VCaP (cell line): Measurements from ENCODE around the gene AURKB.

Experiments used
- H3K27ac ChIP-seq: fragments of 450-650 bp; 2 replicates; pipeline ENCODE4 v1.5.1; 2017
- CTCF ChIP-seq: fragments of 450-650 bp; conservative IDR thresholded peaks from 2 replicates; pipeline ENCODE4 v1.5.1; 2017; ENCODE audit warnings: mild to moderate bottlenecking, moderate library complexity

Gene AURKB

GRCh38 chr17:8189041-8189710, 21.2 kb downstream of the AURKB start:
- peak overlapping the region; percentile 72 for H3K27ac ChIP-seq

GRCh38 chr17:8188263-8188839, 22.0 kb downstream of the AURKB start:
- peak overlapping the region; percentile 72 for H3K27ac ChIP-seq
- no peak for TF ChIP-seq CTCF

More at GRCh38 chr17:8189041-8189710, 21.2 kb downstream of the AURKB start:
- no peak for TF ChIP-seq CTCF

- peak overlapping the region; percentile 72 for H3K27ac ChIP-seq
- TF ChIP-seq CTCF = no peak
Measured at GRCh38 chr17:8187517-8188262, 22.7 kb downstream of the AURKB start.

GRCh38 chr17:8186787-8187516, 23.4 kb downstream of the AURKB start:
- peak overlapping the region; percentile 72 for H3K27ac ChIP-seq

GRCh38 chr17:8186446-8186786, 24.0 kb downstream of the AURKB start:
- peak overlapping the region; percentile 72 for H3K27ac ChIP-seq
- peak; percentile 22; the same call in 1 of the 2 replicates for TF ChIP-seq CTCF

More at GRCh38 chr17:8186787-8187516, 23.4 kb downstream of the AURKB start:
- no peak for TF ChIP-seq CTCF

GRCh38 chr17:8185582-8186445, 24.6 kb downstream of the AURKB start:
- TF ChIP-seq CTCF = no peak
- H3K27ac ChIP-seq = peak overlapping the region; percentile 72
